Measurements from ENCODE around the gene SFN. TPM values are rescaled to one million over a fixed set of nuclear protein-coding genes. Genes with fewer than 3 reads are reported as not detected.

Gene SFN
- total RNA-seq = 8.5 TPM

DNA sequence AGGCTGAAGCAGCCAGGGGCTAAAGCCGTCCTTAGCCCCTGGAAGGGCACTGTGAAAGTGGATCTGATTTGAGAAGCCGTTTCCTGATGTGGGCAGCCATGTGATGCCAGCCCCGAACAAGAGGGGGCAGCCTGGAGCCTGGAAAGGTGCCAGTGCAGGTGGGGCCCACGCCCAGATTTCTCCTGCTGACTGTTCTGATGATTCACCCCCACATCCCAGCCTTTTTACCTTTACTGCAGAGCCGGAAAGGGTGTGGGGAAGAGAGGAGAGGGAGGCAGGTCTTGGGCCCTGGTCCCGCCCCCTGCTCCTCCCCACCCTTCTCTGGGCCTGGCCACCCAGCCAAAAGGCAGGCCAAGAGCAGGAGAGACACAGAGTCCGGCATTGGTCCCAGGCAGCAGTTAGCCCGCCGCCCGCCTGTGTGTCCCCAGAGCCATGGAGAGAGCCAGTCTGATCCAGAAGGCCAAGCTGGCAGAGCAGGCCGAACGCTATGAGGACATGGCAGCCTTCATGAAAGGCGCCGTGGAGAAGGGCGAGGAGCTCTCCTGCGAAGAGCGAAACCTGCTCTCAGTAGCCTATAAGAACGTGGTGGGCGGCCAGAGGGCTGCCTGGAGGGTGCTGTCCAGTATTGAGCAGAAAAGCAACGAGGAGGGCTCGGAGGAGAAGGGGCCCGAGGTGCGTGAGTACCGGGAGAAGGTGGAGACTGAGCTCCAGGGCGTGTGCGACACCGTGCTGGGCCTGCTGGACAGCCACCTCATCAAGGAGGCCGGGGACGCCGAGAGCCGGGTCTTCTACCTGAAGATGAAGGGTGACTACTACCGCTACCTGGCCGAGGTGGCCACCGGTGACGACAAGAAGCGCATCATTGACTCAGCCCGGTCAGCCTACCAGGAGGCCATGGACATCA is at the start of gene SFN:
SFN (plus strand) TSS at position 369 of the 904 bp plus-strand sequence; CDS start at position 433, 64 bp downstream.

DNA sequence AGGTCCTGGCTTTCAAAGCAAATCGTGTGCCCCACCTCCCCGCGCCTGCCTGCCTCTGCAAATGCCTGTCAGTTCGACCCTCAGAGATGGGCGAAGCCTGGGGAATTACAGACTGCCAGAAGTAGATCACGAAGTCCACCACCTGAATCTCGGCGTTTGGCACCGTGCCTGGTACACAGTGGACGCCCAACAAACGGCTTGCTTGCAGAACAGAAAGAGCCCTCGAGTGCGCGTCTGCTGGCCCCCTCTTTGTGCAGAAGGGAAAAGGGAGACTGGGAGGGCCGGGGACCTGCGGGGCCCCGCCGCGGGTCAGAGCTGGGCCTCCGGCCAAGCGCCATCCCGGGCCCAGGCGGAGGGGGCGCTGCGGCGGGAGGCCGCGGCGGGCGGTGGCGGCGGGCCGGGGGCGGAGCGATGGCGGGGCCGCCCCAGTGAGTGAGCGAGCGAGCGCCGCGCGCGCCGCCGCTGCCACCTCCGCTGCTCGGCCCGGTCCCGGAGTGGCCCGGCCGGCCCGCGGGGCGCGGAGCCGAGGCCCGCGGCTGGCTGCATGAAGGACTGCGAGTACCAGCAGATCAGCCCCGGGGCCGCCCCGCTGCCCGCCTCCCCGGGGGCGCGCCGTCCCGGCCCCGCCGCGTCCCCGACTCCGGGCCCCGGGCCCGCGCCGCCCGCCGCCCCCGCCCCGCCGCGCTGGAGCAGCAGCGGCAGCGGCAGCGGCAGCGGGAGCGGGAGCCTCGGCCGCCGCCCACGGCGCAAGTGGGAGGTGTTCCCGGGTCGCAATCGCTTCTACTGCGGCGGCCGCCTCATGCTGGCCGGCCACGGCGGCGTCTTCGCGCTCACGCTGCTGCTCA is 36.5 kb upstream of the SFN start, which contains the start of gene ZDHHC18:
ZDHHC18 (plus strand) TSS at position 428 of the 845 bp plus-strand sequence; CDS start at position 545, 117 bp downstream.

DNA sequence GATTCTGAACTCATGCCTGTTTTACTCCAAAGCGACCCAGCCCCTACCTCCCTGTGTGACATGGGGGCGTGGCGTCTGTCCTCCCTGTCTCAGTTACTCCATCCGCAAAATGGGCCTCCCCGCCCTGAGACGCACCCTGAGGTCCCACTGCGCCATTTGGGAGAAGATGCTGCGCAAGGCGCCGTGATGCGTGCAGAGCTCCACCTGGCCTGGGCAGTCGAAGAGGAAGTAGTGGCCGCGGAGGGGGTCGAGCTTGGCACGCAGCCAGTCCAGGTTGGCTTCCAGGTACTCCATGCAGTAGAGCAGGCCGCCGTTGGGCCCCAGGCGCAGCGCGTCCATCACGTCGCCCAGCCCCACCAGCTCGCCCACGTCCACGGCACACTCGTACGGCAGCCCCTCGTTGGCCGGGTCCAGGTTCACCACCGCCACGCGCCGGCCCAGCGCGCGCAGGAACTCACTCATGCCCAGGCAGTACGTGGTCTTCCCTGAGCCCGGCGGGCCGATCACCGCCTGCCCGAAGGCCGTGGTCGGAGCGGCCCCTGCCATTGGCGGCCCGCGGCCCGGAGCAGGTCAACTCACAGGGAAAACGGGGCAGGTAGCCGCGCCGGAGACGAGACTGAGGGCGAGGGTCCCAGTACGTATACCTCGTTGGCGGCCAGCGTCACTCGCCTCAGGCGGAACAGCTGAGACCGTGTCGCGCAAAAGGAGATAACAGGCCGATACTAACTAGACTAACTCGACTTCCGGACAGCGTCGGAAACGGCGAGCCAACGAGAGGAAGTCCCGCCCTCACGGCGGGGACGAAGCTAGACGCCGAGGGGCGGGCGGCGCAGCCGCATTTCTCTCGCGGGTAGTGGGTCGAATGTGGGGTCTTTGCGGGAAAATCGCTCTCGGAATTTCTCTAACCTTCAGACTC is 26.9 kb downstream of the SFN start, which contains the start of gene GPN2:
GPN2 (minus strand) TSS at position 733 of the 916 bp plus-strand sequence; CDS start at position 546, 187 bp downstream.

DNA sequence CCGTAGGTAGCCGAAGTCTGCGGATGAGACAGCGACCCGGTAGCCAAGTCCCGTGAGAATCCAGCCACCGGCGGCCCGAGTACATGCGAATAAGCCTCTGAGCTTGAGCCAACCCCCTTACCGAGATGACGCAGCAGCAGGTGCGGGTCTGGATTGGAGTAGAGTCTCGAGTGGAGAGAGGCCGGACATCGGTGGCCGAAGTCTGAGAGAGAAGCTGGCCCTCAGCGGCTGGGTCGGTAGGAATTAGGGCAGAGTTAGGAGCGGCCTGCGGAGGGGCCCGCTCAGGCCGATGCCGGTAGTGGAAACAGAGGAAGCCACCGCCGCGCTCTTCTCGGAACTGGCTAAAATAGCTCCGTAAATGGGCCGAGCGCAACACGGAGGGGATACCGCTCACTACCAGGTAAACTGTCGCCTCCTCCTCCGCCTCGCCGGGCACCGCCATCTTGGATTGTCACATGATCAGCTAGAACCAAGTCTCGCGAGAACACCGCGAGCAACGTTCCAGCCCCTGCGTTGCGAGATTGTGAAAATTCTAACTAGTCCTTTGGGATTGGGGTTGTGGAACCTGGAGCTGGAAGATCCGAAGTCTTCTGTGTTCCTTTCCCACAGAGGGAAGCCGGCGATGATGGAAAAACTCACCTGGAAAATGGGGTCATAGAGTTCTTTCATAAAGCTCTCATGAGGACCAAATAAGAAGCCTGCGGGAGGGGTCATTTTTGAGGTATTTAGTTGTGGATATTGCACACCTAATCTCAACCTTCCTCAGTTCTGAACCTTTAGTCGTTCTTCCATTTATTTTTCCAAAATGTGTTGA is 37.3 kb downstream of the SFN start, which contains the start of gene GPATCH3:
GPATCH3 (minus strand) TSS at position 467 of the 814 bp plus-strand sequence; CDS start at position 442, 25 bp downstream.

Other genes with a start within 250 kb of the SFN start
- gene ARID1A, start 167.1 kb upstream of the SFN start, total RNA-seq = 84.6 TPM
- 11.0 TPM for gene PIGV, start 75.2 kb upstream of the SFN start, total RNA-seq
- gene ZDHHC18, start 36.5 kb upstream of the SFN start, total RNA-seq = 20.8 TPM
- gene GPN2, start 27.1 kb downstream of the SFN start, total RNA-seq = 15.1 TPM
- gene GPATCH3, start 37.3 kb downstream of the SFN start, total RNA-seq = 13.9 TPM
- gene NR0B2, start 50.8 kb downstream of the SFN start, total RNA-seq = not detected
- 31.4 TPM for gene NUDC, start 58.6 kb downstream of the SFN start, total RNA-seq
- gene KDF1, start 97.3 kb downstream of the SFN start, total RNA-seq = 0.27 TPM
- gene TRNP1, start 130.5 kb downstream of the SFN start, total RNA-seq = 20.7 TPM
- 2.1 TPM for gene TENT5B, start 149.7 kb downstream of the SFN start, total RNA-seq

All from camera-type eye (tissue), 1 donor.